ENCODE measurements around the gene GOLGB1.
"Not testable (repeated sequence)": the region's sequence is repeated elsewhere in the genome, so short reads cannot be mapped to it uniquely, and the experiment has no call there.

GOLGB1 gene

DNA sequence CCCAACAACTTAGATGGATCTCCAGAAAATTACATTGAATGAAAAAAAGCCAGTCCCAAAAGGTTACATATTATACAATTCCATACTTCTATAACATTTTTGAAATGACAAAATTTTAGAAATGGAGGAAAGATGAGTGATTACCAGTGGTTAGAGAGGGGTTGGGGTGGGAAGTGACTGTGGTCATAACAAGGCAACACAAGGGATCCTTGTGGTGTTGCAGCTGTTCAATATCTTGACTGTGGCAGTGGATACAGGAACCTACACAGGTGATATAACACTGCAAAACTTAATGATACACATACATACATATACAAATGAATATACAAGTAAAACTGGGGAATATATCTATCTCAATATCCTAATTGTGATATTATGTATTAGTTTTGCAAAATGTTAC is 9.6 kb downstream of the GOLGB1 start:
- no peak for DNase-seq

DNA sequence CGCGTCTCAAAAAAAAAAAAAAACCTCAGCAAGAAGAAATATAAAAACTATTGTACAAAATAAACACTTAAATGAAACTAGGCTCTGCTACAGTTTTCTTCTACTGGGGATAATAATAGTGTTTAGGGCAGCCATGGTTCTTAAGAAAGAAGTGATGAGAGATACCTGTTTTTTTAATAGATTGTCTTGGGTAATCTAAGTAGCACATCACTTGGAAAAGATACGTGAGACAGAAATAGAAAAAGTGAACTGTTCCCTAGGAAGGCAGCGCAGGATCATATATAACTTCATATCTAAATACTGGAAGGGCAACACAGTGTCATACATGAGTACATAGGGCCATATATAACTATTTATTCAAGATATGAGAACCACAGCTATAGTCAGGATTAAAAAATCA is 11.9 kb downstream of the GOLGB1 start:
- no peak for DNase-seq

DNA sequence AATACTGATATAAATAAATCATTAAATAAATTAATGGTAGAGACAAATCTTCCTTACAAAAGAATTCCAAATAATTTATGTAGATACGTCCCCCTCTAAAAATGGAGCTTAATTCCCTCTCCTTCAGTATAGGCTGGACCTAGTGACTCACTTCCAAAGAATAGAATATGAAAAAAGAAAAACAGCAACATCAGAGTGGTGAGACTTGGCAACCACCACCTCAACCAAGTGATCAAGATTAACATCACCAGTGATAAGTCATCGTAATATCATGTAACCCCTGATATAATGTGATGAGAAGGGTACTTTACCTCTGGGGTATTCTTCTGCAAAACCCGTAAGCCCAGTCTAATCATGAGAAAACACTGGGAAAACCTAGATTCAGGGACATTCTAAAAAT is 13.4 kb downstream of the GOLGB1 start:
- DNase-seq, result no peak

DNA sequence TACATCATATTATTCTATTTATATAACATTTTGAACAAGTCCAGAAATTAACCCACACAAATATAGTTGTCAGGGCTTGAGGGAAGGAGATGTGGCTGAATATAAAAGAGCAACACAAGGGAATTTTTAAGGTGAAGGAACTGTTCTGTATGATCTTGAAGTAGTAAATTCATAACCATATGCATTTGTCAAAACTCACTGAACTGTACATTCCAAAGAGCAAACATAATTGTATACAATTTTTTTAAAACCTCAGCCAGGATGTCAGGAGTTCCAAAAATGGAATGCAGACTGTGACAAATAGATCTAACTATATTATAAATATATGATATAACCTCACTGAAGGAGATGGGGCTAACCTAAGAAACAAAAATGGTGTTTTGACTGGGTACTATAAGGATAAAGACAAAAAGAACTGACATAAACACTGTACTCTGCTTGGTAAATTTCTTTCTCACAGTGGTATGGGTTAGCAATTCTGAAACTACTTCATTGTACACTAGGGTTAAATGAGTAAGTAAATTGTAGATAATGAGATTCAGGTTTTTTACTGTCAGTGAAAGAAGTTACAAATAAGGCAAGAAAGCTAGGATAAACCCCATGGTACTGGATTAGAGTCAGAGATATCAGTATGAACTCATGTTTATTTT is 14.4 kb downstream of the GOLGB1 start:
- DNase-seq, result no peak

DNA sequence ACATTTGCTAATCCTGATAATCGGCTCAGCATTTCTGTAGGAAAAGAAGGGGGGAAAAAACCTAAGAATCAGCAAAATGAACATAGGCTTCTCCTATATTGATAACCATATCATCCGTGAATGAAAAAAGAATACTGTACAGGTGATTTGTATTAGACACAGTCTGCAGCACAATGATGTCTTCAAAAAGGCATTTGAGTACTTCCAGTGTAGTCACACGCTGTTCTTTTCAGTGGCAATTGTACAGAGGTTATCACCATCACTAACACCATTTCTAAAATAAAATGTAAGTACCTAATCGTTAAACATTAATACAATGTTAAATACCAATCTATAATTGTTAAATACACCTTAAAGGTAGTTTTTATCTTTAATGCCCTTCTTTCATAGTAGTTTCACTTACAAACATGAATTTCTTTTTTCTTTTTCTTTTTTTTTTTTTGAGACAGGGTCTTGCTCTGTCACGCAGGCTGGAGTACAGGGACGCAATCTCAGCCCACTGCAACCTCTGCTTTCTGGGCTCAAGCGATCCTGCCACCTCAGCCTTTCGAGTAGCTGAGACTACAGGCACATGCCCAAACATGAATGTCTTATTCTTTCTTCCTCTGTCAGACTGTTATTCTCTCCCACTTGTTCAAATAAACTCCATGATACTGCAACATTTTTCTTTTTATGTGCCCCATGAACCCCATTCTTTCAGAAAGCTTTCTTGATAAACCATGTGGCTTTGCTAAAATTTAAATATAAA is 18.4 kb downstream of the GOLGB1 start:
- DNase-seq, result no peak

DNA sequence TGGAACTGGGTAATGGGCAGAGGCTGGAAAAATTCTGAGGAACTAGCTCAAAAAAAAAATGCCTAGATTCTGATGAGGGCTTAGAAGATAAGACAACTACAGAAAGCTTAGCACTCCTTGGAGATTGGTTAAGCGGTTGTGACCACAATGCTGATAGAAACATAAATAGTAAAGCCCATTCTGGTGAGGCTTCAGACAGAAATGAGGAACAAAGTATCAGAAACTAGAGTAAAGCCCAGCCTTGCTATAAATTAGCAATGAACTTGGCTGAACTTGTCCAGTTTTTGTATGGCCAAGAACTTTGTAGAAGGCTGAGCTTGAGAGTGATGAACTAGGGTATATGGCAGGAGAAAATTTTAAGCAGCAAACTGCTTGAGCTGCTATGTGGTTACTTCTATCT is 25.4 kb downstream of the GOLGB1 start:
- DNase-seq, result no peak

DNA sequence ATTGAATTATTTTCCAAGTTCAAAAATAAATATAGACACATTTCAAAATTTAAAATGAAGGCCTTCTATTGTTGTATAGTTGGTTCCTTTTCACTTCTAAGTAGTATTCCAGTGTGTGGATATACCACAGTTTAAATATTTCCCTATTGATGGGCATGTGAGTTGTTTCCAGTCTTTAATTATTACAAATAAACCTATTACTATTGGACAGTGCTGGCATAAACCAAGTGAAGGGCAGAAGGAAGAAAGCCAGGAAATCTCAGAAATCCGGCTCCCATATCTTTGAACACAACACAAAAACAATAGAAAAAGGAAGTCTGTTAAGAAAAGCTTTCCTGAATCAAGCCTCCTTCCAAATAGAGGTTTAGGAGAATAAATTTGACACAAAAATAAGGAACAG is 26.1 kb downstream of the GOLGB1 start:
- DNase-seq, result no peak

DNA sequence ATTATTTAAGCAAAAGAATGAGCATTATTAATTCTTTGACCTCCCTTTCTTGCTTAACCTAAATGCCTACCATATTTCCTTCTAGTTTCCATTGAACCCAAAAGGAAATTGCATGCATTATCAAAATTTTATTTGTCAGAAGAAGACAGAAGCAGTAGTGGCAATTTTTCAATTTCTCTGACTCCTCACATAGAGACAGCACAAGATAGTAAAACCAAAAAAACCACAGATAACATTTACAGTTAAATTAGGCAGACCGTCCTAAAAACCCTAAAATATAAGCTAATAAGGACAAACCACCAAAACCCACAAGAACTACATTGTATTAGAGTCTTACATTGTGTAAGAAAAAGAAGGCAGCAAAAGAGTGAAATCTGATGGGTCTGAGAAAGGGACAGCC is 27.1 kb downstream of the GOLGB1 start:
- DNase-seq, result no peak

DNA sequence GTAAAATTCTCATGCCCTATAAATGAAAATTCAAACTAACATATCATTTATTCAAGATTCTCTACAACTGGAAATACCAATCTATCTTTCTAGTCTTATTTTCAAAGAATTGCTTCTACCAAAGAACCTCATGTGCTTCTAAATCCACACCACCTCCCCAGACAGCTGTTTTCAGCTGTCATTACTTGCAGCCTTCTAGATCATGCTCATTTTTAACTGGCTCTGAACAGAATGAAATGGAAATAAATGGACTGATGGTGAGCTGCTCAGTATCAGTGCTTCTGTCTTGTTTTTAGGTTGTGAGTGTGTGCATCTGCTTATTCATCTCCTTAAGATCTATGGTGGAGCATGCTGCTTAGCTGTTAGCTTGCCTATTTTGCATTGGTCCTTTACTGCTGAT is 29.4 kb downstream of the GOLGB1 start:
- no peak for DNase-seq

DNA sequence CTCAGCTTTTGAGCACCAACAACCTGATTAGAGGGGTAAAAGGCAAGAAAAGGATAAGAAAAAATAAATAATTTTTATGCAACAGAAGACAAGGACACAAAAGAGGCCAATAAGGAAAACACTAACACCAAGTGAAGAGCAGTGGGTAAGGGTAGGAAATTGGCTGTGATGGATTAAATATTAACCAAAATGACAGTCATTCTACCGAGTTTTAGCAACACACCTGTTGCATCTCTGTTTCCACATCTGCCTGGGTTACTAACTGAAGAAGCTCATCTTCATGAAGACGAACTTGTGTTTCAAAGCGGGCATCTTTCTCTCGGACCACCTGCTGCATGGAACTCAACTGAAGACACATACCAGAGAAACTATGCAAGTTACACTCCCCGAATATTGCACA is 30.1 kb downstream of the GOLGB1 start:
- no peak for DNase-seq

DNA sequence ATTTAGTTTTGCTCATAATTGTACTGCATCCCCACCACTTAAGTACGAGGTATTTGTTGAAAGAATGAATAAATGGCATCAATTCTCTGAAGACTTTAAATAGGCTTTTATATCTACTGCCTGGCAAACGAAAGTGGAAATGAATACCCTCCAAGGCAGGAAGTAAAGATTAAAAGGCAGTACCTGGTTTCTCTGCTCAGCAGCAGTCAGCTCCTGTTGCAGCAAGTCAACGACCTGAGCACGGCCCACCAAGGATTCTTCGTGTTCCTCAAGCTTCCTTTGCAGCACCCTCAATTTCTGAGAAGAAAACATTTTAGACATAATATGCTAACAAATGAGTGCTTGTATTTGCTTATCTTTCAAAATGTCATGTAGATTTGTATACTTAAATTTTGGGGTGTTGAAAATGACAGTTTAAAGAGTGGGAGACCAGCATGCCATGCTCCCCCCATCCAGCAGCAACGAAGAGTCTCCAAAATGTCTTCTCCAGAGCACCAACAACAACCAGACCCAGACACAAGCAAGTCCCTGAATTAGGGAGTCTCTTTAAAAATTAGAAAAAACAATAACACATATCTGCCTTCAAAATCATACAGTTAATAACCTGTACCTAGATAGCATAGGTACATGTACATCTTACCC is 31.2 kb downstream of the GOLGB1 start:
- DNase-seq, result no peak

DNA sequence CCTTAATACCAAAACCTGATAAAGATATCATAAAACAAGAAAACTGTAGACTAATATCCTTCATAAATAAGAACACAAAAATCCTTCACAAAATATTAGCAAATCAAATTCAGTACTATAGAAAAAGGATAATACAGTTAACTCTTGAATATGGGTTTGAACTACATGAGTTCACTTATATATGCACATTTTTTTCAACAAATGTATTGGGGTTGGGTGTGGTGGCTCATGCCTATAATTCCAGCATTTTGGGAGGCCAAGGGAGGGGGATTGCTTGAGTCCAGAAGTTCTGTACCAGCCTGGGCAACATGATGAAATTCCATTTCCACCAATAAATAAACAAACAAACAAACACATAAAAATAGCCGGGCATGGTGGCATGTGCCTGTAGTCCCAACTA is 39.2 kb downstream of the GOLGB1 start:
- DNase-seq, result no peak

DNA sequence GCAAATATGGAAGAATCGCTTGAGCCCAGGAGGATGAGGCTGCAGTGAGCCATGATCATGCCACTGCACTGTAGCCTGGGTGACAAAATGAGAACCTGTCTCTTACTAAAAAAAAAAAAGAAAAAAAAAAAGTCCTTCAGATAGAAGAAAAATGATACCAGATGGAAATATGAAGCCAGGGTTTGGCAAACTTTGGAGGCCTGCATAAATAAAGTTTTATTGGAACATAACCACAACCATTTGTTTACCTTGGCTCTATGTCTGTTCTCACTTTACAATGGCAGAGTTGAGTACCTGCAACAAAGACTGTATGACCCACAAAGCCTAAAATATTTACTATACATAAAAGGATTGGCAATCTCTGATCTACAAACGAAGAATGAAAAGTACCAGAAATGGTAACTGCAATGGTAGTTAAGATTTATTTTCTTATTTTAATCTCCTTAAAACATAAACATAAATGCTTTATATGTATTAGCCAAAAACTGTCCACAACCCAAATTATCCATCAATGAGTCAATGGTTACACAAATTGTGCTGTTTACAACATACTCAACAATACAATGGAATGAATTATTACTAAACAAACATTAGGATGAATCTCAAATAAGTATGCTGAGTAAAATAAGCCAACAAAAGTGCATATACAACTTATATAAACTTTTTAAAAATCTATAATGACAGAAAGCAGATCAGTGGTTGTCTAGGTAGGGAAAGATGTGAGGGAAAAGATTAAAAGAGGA is 41.8 kb downstream of the GOLGB1 start:
- DNase-seq, result no peak

DNA sequence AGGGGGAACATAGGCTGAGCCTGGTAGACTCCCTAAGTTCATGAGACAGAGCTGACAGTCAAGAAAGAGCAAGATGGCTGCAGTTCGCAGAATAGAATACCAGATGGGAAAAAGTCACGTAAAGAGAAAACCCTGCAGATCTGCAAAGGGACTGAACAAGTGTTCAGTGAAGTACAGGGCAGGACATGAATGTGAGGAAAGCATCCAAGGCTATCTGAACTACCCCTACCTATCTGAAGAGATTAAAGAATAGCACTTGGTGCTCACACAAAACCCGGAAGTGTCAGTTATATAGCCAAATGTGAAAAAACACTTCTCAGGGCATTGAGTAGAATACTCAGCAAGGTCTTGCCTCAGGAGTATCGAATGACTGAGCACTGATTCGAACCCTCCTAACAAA is 44.0 kb downstream of the GOLGB1 start:
- no peak for DNase-seq

DNA sequence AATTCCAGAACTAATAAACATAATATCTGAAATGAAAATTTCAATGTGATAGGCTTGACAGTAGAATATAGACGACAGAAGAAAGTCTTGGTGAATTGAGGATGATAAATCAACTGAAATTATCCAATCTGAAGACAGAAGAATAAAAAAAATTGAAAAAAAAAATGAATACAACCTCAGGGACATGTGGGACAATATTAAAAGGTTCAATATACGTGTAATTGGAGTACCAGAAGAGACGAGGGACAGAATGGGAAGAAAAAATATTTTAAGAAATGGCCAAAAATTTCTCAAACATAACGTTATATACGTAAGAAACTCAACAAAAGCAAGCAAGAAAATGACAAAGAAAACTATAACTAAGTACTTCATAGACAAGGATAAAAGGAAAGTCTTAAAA is 45.6 kb downstream of the GOLGB1 start:
- no peak for DNase-seq

DNA sequence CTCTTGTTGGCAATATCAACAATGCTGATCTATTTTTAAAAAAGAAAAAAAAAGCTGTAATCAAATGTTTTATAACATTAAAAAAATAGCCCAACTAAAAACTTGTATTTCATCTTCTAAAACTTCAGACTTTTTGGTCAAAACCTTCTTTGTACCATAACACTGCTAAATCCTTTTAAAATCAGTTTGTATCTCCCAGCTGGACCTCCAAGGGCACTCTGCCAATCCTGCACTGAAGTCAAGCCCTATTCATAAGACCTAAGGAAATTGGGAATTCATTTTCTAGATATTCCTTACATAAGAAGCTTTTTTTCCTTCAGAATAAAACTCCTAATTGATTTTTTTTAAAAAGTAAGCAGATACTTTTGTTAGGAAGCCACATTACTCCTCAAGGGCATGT is 50.6 kb downstream of the GOLGB1 start:
- no peak for DNase-seq

DNA sequence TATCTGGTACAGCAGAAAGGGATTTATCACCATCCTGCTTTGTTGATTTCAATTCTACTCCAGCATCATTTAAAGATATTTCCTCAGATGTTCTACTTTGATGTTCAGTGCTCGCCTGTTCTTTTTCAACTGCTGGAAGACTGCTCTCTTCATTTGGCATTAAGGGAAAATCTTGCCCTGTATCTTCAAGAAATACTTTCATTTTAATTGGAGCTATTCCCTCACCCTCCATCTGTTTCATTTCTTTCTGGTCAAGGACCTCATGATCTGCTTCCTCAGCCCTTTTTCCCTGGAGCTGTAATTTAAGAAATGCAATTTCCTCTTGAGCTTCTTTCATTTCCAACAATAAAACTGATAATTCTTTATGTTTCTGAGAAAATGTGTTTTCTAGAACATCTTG is 51.1 kb downstream of the GOLGB1 start:
- no peak for DNase-seq

DNA sequence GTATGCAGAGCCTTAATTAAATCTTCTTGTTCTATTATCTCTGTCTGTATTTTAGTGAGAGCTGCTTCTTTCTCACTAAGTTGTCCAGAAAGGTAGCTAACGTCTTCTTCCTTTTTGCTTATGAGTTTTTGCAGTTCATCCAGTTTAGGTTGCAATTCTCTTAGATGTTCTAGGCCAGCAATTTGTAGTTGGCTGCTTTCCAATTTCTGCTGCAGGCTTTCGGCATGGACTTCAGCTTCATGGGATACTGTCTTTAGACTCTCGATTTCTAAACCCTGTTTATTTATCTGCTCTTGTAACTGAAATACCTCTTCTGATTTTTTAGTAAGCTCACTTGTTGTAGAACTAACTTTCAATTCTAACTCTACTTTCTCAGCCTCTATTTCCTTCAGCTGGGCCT is 53.4 kb downstream of the GOLGB1 start:
- DNase-seq, result no peak

DNA sequence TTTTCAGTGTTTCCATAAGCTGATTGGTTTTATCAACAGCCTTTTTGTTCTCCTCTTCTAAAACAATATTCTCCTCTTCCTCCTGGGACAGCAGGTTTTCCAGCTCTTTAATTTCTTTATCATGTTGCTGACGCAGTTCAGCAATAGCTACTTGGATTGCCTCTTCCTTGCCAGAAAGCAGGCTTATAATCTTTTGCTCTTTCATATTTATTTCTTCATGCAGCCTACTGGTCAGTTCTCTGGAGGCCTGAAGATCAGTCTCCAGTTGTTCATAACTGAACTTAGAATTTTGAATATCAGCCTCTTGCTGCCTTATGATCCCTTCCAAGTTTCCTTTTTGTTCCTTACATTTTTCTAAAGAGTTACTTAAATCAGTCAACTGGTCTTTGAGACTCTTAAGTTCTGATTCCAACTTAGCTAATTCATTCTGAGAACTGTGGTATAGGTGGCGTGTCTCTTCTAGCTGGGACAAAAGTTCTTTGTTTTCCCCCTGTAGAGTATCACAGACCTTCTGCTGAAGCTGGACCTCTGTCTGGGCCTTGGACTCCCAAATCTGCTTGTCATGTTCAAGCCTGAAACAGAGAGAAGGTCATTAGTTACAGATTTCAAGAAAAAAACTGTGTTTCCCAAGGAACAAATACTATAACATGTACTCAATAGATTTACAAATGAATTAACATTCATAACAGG is 57.4 kb downstream of the GOLGB1 start:
- DNase-seq, result no peak

DNA sequence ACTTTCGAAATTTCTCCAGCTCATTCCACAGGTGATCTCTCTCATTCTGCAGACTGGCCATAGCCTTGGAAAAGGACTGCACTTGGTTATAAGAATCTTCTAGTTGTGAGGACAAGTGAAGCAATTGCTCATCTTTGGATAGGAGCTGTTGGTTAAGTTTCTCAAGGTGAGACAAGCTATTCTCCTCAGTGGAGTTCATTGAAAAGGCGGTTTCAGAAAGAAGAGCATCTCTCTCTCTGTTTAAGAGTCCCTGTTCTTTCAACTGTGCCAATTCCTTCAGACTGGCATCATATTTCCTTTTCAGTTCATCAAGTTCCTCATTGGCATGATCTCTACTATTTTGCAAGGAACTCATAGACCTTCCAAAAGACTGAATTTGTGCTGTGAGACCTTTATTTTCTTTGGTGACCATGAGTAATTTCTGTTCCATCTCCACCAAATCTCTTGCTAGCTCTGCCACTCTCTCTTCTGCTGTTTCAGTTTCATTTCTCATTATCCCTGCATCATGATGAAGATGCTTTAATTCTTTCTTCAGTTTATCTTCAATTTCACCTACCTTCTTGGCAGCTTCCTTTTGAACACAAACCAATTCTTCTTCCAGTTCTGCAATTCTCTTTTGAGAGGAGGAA is 58.6 kb downstream of the GOLGB1 start:
- DNase-seq, result no peak

DNA sequence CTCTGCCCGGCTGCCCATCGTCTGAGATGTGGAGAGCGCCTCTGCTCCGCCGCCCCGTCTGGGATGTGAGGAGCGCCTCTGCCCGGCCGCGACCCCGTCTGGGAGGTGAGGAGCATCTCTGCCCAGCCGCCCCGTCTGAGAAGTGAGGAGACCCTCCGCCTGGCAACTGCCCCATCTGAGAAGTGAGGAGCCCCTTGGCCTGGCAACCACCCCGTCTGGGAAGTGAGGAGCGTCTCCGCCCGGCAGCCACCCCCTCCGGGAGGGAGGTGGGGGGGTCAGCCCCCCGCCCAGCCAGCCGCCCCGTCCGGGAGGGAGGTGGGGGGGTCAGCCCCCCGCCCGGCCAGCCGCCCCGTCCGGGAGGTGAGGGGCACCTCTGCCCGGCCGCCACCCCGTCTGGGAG is 60.8 kb downstream of the GOLGB1 start:
- DNase-seq, result not testable (repeated sequence)

DNA sequence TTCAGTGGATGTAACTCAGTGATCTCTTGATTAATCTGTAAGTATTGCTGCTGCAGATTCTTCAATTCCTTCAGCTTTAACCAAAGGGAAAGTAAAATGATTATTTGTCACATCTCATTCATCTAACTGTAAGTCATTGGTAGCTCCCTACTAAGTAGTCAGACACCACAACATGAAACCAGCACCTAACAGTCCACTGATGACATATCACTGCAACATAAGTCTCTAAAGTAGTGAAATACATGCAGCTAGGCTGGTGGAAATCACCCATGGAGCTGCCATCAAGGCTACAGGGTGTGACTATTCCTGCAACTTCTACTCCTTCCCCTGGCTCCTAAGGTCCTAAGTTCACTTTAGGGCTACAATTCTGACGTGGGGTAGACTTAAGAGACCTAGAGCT is 67.7 kb downstream of the GOLGB1 start:
- DNase-seq, result no peak

DNA sequence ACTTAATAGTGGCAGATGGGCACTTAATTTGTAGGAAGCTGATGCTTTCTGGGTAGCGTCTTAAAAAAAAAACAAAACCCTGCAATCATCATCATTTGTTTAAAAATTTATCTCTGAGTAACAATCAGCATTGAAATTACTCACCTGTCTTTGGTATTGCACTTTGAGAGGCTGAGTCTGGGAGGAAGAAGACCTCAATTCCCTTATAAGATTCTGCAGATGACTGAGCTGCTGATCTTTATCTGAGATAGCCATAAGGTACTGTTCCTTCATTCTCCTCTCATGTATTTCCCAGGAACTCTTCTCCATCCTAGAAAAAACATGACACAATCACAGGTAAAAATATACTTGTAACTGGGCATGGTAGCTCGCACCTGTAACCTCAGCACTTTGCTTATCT is 72.4 kb downstream of the GOLGB1 start:
- no peak for DNase-seq
